Fibroblast of lung (primary cell): ENCODE measurements around the gene ZNF521.

Experiments used
- CTCF ChIP-seq, 2 donors: IDR thresholded peaks in 1 of 2; conservative IDR thresholded peaks in 1 of 2; 1 replicate in 1 of 2; 2 replicates in 1 of 2; pipeline ENCODE4 v1.5.1; 2011 to 2012; ENCODE audit warnings: low read length in 2 of 2, control low read depth in 1 of 2, inconsistent platforms in 1 of 2, low read depth in 1 of 2, mild to moderate bottlenecking in 1 of 2
- EZH2 ChIP-seq: IDR thresholded peaks from 2 replicates; pipeline ENCODE4 v1.5.1; 2012; ENCODE audit warnings: low read length, control low read depth, mild to moderate bottlenecking; ENCODE audit errors: missing control alignments

DNA sequence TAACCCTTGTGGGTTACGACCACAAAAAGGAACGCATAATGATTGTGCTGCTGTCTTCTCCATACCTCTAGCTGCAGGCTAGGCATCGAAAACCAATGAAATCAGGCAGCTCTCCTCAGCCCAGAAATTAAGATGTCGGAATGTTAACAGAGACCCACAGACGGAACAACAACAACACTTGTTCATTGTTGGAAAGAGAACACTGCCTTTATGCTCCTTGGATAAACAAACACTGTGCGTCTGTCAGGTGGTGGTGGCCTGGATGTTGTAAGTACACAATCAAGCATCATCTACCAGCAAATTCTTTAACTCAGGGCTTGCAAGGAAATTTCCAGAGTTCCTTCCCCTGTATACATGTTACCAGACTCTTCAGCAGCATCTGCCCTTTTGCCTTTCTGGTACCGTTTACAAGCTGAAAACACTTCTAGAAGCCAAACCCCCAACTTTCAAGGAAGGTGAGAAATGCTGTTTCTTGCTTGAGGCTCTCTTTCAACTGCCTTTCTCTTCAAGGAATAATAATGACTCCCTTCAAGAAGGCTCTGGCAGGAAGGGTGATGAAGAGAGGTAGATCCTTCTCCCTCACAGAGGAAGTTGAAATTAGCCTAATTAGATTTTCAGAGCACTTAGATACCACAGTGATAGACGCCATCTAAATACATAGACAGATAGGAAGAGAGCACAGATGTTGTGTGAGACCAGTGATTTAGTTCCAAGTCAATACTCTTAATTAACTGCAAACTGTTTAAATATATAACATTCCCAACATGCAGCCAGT lies 332.7 kb downstream of the ZNF521 start:
- TF ChIP-seq CTCF (conservative IDR thresholded peaks at IDR 0.05 in 1 of 2, IDR thresholded peaks at IDR 0.05 in 1 of 2; ENCODE audit: low read depth in 1 of 2, low read length in 2 of 2) (no peak), EZH2 (no peak)
